ENCODE results near the gene MTF1.
"Not testable (repeated sequence)": the region's sequence is repeated elsewhere in the genome, so short reads cannot be mapped to it uniquely, and the experiment has no call there.

Gene MTF1

DNA sequence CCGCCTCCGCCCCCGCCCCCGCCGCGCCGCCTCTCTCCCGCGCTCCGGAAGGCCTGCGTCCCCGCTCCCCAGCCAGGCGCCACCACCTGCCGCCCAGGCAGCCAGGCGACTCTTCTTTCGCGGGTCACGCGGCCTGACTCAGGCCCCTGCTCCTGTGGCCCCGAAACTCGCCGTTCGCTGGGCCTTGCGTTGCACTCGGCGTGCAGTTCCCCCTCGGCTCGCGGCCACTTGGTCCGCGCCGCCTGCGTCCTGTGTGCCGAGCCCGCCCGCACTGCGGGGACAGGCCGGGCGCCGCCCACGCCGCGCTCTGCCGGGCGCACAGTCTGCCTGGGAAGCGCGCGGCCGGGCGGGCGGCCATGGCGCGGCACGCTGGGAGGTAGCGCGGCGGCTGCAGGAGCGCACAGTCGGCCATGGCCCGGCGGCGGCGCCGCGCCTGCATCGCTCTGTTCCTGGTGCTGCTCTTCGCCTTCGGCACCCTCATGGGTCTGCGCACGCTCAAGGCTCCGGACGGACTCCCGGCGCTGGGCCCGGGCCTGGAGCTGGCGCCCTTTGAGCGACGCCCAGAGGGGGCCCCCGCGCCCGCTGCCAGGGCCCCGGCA, 65.5 kb downstream of the MTF1 start, which contains the start of gene MANEAL:
Gene MANEAL, plus strand, starts transcription at position 75 of the 599 bp plus-strand sequence. Its CDS starts 336 bp downstream, at position 411.
- no peak for DNase-seq (ENCODE audit: low read depth in 2 of 2)

DNA sequence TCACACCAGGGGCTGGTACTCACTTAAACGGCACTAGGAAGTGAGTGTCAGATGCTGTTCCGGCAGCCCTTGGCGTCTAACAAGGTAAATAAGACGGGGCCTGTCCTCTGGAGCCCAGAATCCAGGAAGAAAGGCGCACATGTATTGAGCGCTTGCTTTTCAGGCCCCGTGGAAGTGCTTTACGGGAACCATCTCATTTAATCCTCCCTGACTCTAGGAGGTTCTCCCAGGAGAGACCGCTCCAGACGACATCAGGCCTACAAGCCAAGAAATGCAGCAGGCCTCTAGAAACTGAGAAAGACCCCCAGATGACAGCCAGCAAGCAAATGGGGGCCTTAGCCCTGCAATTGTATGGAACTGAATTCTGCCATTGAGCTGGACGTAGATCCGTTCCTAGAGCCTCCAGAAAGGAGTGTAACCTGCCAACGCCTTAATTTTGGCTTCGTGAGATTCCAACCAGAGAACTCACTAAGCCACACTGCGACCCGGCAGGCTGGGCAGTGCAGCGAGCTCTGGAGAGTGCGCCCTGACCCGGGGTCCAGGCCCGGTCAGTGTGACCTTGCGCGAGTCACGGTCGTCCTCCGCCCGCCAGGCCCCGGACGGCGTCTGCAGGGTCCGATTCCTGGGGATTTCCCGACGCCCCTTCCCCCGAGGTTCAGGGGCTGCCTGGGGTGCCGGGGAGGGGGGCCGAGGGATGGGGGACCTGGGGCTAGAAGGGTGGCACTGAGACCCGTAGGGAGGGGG, 66.3 kb downstream of the MTF1 start:
- DNase-seq (ENCODE audit: low read depth in 2 of 2): no peak

DNA sequence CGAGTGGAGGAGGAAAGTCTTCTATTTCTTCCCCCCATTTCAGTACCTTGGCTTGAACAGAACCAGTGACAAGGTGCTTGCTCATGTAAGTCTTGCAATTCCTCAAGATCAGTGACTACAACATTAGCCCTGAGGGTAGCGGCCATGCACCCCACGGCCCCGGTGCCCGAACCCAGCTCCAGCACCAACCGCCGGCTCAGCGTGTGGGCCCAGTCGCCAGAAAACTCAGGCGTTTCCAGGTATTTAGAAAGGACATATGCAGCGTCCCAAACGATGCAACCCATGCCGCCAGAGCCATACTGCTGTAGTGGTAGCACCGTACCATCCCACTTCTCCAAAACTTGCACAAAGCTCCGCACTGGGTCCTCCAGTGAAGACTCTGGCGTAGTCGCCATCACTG, 76.9 kb downstream of the MTF1 start:
- DNase-seq (ENCODE audit: low read depth in 2 of 2): no peak

DNA sequence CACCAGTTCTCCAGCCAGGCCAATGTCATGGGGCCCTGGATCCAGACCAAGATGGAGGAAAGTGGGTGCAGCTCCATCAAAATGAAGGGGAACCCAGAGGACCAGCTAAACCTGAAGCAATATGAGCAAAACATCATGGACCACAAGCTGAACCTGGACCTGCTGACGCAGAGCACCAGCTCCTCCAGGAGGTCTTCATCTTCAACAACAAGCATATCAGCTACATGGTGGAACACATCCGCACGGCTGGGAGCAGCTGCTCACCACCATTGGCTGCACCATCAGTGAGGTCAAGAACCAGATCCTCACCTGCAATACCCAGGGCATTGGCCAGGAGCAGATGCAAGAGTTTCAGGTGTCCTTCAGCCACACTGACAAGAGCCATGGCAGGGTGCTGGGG, 80.7 kb downstream of the MTF1 start:
- DNase-seq (ENCODE audit: low read depth in 2 of 2): no peak

DNA sequence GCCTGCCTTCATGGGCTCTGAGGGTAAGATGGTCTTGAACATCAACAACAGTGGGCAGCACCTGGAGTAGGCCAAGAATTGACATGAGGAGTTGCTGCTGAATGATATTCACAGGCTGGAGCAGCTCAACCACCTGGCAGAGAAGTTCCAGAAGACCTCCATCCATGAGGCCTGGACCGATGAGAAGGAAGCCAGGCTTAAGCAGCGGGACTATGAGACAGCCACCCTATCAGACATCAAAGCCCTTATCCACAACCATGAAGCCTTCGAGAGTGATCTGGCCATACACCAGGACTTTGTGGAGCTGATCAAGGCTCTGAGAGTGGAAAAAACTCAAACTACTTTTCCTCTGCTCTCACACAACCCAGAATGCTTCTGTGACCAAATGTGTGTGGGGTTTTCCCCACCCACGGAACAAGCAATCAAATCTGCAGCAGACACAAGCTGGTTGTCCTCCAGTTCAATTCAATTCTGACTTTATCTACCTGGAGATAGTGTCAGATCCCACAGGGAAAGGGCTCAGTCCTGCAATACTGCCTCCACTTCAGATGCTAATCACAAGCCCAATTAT, 82.4 kb downstream of the MTF1 start:
- no peak for DNase-seq (ENCODE audit: low read depth in 2 of 2)

DNA sequence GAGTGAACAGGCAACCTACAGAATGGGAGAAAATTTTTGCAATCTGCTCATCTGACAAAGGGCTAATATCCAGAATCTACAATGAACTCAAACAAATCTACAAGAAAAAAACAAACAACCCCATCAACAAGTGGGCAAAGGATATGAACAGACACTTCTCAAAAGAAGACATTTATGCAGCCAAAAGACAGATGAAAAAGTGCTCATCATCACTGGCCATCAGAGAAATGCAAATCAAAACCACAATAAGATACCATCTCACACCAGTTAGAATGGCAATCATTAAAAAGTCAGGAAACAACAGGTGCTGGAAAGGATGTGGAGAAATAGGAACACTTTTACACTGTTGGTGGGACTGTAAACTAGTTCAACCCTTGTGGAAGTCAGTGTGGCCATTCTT, 88.0 kb downstream of the MTF1 start:
- DNase-seq (ENCODE audit: low read depth in 2 of 2): not testable (repeated sequence)

DNA sequence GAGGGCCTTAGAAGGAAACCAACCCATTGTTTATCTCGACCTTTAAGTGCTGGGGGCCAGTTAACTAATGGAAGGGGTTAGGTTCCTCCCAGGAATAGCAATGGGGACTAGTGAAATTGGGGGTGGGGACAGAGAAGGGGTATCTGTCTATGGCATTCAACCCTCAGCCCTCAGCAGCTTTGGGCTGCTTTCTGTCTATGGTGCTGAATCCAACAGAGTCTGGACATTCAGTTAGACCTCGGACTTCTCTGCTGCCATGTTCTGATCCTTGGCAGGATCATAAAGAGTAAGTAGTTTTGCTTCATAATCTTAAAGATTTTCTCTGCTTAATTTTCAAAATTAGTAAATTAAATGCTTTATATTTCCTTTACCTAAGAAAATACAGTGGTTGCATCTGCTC, 91.9 kb downstream of the MTF1 start:
- no peak for DNase-seq (ENCODE audit: low read depth in 2 of 2)

DNA sequence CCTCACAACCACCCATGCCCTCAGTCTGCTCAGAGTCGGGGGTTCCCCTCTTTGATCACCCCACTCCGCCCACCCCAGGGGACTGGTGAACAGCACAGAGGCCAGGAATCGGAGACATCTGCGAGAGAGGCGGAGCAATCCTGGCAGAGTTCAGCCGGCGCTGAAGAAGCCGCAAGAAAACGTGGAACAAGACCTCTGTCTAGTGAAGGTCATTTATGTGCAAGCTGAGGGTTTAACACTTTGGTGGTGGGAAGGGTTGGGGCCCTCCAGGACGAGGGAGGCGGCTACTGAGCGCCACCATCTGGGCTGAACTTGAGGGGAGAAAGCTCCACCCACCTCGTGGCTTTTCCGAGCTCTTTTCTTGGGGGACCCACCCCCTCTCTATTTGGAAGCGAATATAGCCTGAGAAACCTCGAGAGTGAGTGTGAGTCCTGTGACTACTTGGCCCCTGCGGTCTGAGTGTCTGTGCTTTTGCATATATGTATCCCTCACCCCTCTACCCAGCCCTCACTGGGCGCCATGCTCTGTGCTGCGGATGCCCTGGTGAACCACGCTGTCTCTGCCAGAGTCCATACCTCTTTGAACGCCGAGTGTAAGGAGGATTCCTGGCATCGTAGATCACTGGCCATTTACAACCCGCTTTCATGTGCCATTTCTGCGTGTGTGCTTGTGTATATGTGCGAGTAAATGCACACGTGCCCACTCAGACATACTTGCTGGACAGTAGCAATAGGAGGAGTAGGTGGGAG, 93.3 kb downstream of the MTF1 start:
- DNase-seq (ENCODE audit: low read depth in 2 of 2): no peak

DNA sequence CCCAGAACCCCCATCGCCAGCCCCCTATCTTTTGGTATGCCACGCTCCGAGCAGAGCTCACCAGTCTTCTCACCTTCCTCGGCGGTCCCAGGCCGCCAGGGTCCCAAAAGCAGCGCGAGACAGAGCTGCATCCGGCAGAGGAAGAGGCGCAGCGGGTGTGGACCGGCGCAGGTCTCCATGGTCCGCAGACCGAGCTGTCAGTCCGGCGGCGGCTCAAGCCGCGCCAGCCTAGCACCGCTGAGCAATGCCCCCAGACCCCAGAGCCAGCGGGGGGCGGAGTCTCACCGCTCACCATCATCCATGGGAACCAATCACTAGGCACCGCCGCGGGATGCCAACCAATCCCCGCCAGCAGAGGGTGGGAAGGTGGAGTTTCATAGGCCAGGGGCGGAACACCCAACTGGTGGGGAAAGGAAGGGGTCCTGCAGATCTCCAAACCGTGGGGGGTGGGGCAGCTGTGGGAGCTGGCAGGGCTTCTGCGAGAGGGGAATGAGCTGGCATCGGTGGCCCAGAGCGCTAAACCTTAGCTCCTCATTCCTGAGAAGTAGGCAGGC, 94.4 kb downstream of the MTF1 start, which contains the start of gene EPHA10:
Gene EPHA10, minus strand, starts transcription at position 233 of the 554 bp plus-strand sequence. Its CDS starts 54 bp downstream, at position 179.
- DNase-seq (ENCODE audit: low read depth in 2 of 2): no peak

DNA sequence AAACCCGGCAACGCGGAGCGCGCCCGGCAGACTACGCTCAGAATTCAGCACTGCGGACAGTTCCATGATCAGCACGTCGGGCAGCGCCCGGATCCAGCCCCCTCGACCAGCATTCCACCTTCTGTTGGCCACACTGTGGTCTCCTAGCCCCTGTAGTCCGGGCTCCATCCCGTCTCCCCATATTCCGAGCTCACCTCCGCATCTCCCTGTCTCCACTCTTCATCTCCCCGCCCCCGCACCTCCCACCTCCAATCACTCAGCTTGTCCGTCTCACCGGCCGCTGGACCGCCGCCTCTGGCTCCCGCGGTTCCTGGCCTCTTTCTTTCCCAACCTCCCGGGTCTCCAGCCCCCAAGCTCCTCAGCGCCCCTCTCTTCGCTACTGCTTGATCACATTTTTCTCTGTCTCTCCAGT, 95.0 kb downstream of the MTF1 start:
- DNase-seq (ENCODE audit: low read depth in 2 of 2): peak in 1 of 2 donors; percentile 18

DNA sequence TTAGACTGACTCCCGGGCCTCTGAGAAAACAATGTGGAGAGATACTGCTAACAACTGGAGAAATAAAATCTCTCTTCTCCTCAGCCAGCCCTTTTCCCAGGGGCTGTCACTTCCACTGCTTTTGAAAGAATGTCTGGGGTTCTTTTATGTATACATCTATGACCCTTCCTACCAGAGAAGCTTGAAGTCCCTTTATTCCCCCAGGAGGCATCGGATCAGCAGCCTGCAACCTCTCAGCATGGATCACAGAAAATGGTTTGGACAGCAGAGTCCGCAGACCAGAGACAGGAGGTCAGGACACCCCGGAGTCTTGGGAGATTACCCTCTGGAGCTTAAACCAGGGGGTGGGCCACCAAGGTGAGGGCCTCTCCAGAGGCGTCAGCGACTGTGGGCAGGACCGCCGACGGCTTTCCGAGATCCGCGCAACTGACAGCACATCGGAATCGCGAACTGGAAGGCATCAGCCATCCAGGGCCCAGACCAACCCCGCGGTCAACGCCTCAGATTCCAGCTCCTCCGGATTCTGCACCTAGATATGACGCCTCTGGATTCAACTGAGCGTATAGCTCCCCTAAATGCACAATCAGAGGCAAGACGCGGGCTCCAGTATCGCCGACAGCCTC, 95.5 kb downstream of the MTF1 start:
- no peak for DNase-seq (ENCODE audit: low read depth in 2 of 2)

DNA sequence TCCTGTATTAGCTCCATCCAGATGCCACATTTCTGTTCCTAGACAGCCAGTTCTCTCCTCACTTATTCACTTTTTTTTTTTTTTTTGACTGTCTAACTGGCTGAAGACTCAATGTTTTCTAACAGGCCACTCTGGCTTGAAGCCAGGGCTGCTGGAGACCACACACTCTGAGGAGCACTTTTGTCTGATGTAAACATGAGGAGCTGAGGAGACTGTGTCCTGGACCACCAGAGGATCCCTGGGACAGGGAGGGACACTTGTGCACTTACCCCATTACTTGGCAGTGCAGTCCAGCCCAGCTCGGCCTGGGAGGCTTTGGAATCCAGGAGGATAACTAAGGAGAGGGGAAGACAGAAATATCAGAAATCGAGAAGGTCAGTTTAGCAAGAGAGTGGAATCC, 96.9 kb downstream of the MTF1 start:
- DNase-seq (ENCODE audit: low read depth in 2 of 2): no peak

DNA sequence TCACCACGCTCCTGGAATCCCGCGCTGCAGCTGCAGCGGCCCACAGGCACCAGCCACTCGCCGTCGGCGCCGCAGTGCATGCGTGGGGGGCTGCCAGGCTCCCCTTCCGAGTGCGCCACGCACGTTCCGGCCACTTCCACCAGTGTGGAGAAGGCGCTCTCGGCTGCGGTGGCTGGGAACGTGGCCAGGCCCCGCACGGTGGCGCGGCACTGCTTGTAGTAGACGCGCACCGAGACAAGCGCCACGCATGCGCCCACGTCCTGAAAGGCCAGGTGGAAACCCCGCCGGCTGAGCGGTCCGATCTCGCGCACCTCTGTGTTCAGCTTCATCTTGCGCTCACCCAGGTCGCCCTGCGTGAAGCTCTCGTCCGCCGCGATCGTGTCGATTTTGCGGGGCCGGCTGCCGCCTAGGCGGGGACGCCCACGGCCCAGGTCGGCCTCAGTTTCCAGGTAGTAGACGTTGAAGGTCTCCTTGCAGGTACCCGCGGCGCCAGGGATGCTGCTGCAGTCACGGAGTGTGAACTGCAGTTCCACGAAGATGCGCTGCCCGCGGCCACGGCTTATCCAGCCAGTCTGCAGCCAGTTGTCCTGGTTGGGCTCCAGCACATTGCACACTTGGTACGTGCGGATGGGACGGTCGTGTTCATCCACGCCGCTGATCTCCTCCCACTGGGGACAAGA, 97.8 kb downstream of the MTF1 start:
- no peak for DNase-seq (ENCODE audit: low read depth in 2 of 2)

Measured in stimulated activated CD4-positive, alpha-beta T cell treated with anti-CD3 and anti-CD28 coated beads, Interleukin-1b, Interleukin-23, amount 100 ng/mL, for 1 hour (primary cell).